ENCODE measurements around the gene RPL37A.
A peak's percentile ranks its signal among the peaks of the same experiment; 100 is the strongest.

RPL37A gene

GRCh38 chr2:216533609-216534008 is 35.0 kb downstream of the RPL37A start:
- TF ChIP-seq, protein P1, sequence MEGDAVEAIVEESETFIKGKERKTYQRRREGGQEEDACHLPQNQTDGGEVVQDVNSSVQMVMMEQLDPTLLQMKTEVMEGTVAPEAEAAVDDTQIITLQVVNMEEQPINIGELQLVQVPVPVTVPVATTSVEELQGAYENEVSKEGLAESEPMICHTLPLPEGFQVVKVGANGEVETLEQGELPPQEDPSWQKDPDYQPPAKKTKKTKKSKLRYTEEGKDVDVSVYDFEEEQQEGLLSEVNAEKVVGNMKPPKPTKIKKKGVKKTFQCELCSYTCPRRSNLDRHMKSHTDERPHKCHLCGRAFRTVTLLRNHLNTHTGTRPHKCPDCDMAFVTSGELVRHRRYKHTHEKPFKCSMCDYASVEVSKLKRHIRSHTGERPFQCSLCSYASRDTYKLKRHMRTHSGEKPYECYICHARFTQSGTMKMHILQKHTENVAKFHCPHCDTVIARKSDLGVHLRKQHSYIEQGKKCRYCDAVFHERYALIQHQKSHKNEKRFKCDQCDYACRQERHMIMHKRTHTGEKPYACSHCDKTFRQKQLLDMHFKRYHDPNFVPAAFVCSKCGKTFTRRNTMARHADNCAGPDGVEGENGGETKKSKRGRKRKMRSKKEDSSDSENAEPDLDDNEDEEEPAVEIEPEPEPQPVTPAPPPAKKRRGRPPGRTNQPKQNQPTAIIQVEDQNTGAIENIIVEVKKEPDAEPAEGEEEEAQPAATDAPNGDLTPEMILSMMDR (conservative IDR thresholded peaks at IDR 0.05), result no peak
- H3K27ac ChIP-seq, result no peak overlapping the region

- H3K27ac ChIP-seq, result peak overlapping the region; percentile 63
- TF ChIP-seq, protein P1 (conservative IDR thresholded peaks at IDR 0.05), result no peak
Observed at GRCh38 chr2:216534809-216535208, 36.2 kb downstream of the RPL37A start.

- H3K27ac ChIP-seq, result peak overlapping the region; percentile 63
- TF ChIP-seq, protein P1 (conservative IDR thresholded peaks at IDR 0.05), result no peak
Observed at GRCh38 chr2:216535454-216535995, 36.9 kb downstream of the RPL37A start.

DNA sequence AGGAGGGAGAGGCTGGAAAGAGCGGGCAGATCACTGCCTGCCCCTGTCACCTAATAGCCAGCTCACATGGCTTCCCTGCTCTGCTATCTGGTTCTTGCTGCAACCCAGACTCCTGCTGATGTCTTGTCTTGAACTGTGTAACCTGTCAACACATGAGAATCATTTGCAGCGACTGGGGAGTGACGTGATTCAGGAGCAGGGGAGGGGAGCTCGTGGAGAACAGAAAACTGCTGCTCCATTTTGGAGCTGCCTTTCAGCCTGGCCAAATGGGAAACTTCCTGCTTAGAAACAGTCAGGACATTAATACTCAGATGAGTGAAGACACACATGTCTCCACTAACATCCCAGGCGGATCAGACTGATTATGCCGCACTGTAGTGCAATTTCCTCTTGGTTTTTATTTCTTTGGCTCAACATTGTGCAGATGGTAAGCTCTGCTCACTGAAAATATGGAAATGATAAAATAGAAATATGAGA is 38.1 kb downstream of the RPL37A start:
- TF ChIP-seq, protein P1 (conservative IDR thresholded peaks at IDR 0.05), result no peak
- peak overlapping the region; percentile 63; the same call in 1 of the 2 replicates for H3K27ac ChIP-seq

DNA sequence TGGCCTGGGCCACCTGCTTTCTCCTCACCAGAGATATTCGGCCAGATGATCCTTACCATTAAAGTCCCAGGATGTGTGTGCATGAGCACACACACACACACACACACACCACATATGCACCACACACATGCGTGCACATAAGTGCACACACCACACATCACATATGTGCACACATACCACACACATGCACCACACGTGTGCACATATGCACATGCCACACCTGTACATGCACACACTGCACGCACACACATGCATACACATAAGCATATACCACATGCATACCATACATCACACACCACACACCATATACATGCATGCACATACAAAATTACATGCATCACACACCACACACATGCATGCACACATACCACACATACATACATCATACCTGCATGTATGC is 38.7 kb downstream of the RPL37A start:
- H3K27ac ChIP-seq, result no peak overlapping the region; the same call in 1 of the 2 replicates
- TF ChIP-seq, protein P1 (conservative IDR thresholded peaks at IDR 0.05), result no peak

GRCh38 chr2:216538538-216538937 is 39.9 kb downstream of the RPL37A start:
- H3K27ac ChIP-seq, result peak overlapping the region; percentile 49; the same call in 1 of the 2 replicates
- TF ChIP-seq, protein P1 (conservative IDR thresholded peaks at IDR 0.05), result no peak

DNA sequence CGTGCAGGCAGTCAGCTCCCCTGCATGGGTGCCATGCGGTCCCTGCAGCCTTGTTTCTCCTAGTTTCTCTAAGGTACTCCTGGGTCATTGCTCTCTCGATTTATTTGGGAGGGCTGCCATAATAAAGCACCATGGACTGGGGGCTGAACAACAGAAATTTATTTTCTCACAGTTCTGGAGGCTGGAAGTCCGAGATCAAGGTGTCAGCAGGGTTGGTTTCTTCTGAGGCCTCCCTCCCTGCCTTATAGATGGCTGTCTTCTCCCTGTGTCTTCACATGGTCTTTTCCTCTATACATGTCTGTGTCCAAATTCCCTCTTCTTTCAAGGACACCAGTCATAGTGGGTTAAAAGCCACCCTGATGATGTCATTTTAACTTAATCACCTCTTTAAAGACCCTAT is 40.5 kb downstream of the RPL37A start:
- H3K27ac ChIP-seq, result peak overlapping the region; percentile 49; the same call in 1 of the 2 replicates
- TF ChIP-seq, protein P1 (conservative IDR thresholded peaks at IDR 0.05), result no peak

All from VCaP (cell line).